Measurements from ENCODE around the gene GRN. TPM values are rescaled to one million over a fixed set of nuclear protein-coding genes. Genes with fewer than 3 reads are reported as not detected.
"Not testable (repeated sequence)": the region's sequence is repeated elsewhere in the genome, so short reads cannot be mapped to it uniquely, and the experiment has no call there.

The GRN gene
- total RNA-seq, 2 experiments from 2014 or later: 47.1 to 50.5 TPM

GRCh38 chr17:44369414-44370023 is 24.4 kb downstream of the GRN start:
- CTCF ChIA-PET: interaction anchor here (0.7 to 1.0 kb wide), 3 partner anchors 11 to 163 kb away, joined by 3 to 4 read pairs (median 3); no protein-coding TSS in a partner anchor
- DNase-seq: peak; percentile 40
- H3K4me1 Mint-ChIP-seq (ENCODE audit: low read depth); H3K9me3 Mint-ChIP-seq; H3K27ac Mint-ChIP-seq; H3K36me3 Mint-ChIP-seq (ENCODE audit: low read depth); intact Hi-C loops (cut with micrococcal nuclease): not testable (repeated sequence)
- Mint-ChIP-seq H3K4me3 (peak overlapping the region; percentile 44), H3K27me3 (ENCODE audit: low read depth) (peaks cover 31% of the 10 kb centered on the region)

DNA sequence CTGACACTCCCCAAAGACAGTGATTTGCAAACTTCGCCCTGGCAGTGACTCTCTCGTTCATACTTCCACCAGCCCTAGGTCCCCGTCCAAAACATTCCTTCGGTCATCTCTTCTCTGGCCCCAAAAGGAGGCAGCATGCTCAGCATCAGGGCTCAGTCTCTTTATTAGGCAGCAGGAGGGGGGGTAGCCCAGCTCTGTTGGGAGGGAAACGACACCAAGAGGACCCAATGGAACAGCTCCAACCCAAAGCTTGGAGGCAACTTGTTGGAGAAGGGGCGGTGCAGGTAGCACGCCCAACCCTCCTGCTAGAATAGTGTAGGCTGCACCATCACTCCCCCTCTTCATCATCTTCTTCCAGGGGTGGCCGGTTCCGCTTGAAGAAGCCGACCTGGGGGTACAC is 26.9 kb downstream of the GRN start:
- DNase-seq: no peak
- CTCF ChIA-PET: interaction anchor here (1.6 kb wide), 1 partner anchor 9 kb away, joined by 6 read pairs; the partner anchor contains the start of gene FAM171A2
- H3K36me3 Mint-ChIP-seq (ENCODE audit: low read depth): no peaks in the 10 kb centered on the region
- H3K27me3 Mint-ChIP-seq (ENCODE audit: low read depth): peaks cover 30% of the 10 kb centered on the region
- H3K9me3 Mint-ChIP-seq: no peaks in the 10 kb centered on the region
- intact Hi-C loops (cut with micrococcal nuclease): no loop called here
- H3K4me3 Mint-ChIP-seq: no peak overlapping the region
- H3K4me1 Mint-ChIP-seq (ENCODE audit: low read depth): peaks cover 5% of the 10 kb centered on the region
- H3K27ac Mint-ChIP-seq: no peak overlapping the region

GRCh38 chr17:44374306-44375195 is 29.4 kb downstream of the GRN start:
- Mint-ChIP-seq H3K27ac (no peak overlapping the region), H3K27me3 (ENCODE audit: low read depth) (peaks cover 23% of the 10 kb centered on the region), H3K36me3 (ENCODE audit: low read depth) (no peaks in the 10 kb centered on the region), H3K9me3 (no peaks in the 10 kb centered on the region), H3K4me1 (ENCODE audit: low read depth) (peaks cover 2% of the 10 kb centered on the region), H3K4me3 (no peak overlapping the region)
- CTCF ChIA-PET: interaction anchor here (0.6 to 1.4 kb wide), 3 partner anchors 15 to 237 kb away, joined by 3 read pairs; partner anchors contain the start of gene ITGA2B
- no peak for DNase-seq
- intact Hi-C loops (cut with micrococcal nuclease): no loop called here

GRCh38 chr17:44375196-44376017 is 30.3 kb downstream of the GRN start:
- CTCF ChIA-PET: interaction anchor here (0.6 to 1.7 kb wide), 9 partner anchors 11 to 166 kb away, joined by 3 to 7 read pairs (median 3); partner anchors contain the start of gene ITGA2B
- Mint-ChIP-seq H3K27ac (no peak overlapping the region), H3K36me3 (ENCODE audit: low read depth) (no peaks in the 10 kb centered on the region), H3K9me3 (no peaks in the 10 kb centered on the region), H3K4me1 (ENCODE audit: low read depth) (no peaks in the 10 kb centered on the region), H3K4me3 (no peak overlapping the region), H3K27me3 (ENCODE audit: low read depth) (peaks cover 23% of the 10 kb centered on the region)
- intact Hi-C loops (cut with micrococcal nuclease): no loop called here
- DNase-seq: no peak

DNA sequence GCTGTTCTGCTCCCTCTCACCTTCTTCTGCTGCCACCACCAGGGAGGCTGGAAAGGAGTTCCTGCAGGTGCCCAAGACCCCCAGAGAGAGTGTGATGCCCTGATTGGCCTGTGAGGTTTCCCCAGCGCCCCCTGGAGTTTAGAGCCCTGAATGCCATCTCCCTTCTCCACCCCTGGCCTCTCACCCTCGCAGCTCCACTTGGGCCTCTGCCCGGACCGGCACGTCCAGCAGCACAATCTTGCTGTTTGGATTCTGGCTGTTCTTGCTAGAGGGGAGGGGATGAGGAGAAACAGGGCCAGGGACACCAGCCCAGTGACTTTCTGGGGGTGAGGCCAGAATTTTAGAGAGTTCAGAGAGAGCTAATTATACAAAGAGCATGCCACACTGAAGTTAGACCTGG is 31.0 kb downstream of the GRN start:
- intact Hi-C loops (cut with micrococcal nuclease): no loop called here
- CTCF ChIA-PET: interaction anchor here (0.8 to 1.7 kb wide), 8 partner anchors 10 to 166 kb away, joined by 3 to 7 read pairs (median 3); no protein-coding TSS in a partner anchor
- H3K9me3 Mint-ChIP-seq: no peaks in the 10 kb centered on the region
- H3K27ac Mint-ChIP-seq: no peak overlapping the region
- DNase-seq: peak; percentile 27
- H3K4me3 Mint-ChIP-seq: no peak overlapping the region
- no peaks in the 10 kb centered on the region for H3K4me1 Mint-ChIP-seq (ENCODE audit: low read depth)
- peaks cover 19% of the 10 kb centered on the region for H3K27me3 Mint-ChIP-seq (ENCODE audit: low read depth)
- no peaks in the 10 kb centered on the region for H3K36me3 Mint-ChIP-seq (ENCODE audit: low read depth)

- intact Hi-C loops (cut with micrococcal nuclease): no loop called here
- Mint-ChIP-seq H3K27ac (no peak overlapping the region), H3K27me3 (ENCODE audit: low read depth) (peaks cover 15% of the 10 kb centered on the region), H3K4me3 (no peak overlapping the region), H3K9me3 (no peaks in the 10 kb centered on the region), H3K4me1 (ENCODE audit: low read depth) (no peaks in the 10 kb centered on the region), H3K36me3 (ENCODE audit: low read depth) (no peaks in the 10 kb centered on the region)
- CTCF ChIA-PET: interaction anchor here (0.8 to 1.7 kb wide), 6 partner anchors 9 to 96 kb away, joined by 3 to 7 read pairs (median 3); no protein-coding TSS in a partner anchor
- DNase-seq: no peak
Observed at GRCh38 chr17:44376779-44377178, 31.7 kb downstream of the GRN start.

- no peaks in the 10 kb centered on the region for H3K4me1 Mint-ChIP-seq (ENCODE audit: low read depth)
- CTCF ChIA-PET: no interaction called here
- H3K4me3 Mint-ChIP-seq: no peak overlapping the region
- H3K36me3 Mint-ChIP-seq (ENCODE audit: low read depth): no peaks in the 10 kb centered on the region
- intact Hi-C loops (cut with micrococcal nuclease): no loop called here
- H3K27ac Mint-ChIP-seq: no peak overlapping the region
- H3K9me3 Mint-ChIP-seq: no peaks in the 10 kb centered on the region
- peaks cover 11% of the 10 kb centered on the region for H3K27me3 Mint-ChIP-seq (ENCODE audit: low read depth)
- no peak for DNase-seq
Observed at GRCh38 chr17:44378171-44378705, 33.1 kb downstream of the GRN start.

GRCh38 chr17:44379887-44380286 is 34.8 kb downstream of the GRN start:
- CTCF ChIA-PET: no interaction called here

DNA sequence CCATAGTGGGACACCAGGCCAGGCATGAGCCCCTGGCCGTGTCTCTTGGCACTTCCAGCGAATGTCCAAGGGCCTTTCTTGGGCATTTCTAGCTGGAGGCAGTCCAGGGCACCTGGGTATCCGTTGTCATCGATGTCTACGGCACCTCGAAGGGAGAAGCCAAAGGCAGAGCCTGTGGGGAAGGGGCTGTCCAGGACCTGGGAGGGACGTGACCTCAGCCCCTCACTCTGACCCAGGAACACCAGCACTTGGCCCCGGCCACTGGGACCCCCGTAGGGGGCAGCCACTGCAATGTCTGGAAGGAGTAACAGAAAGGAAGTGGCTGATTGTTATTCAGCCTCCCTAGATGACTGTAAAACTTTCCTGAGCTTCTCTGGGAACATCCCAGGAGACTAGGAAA is 35.7 kb downstream of the GRN start:
- intact Hi-C loops (cut with micrococcal nuclease): no loop called here
- CTCF ChIA-PET: no interaction called here
- no peak overlapping the region for H3K4me3 Mint-ChIP-seq

More at GRCh38 chr17:44379887-44380286, 34.8 kb downstream of the GRN start:
- no peak overlapping the region for H3K4me3 Mint-ChIP-seq
- H3K27me3 Mint-ChIP-seq (ENCODE audit: low read depth): peaks cover 7% of the 10 kb centered on the region
- peaks cover 1% of the 10 kb centered on the region for H3K4me1 Mint-ChIP-seq (ENCODE audit: low read depth)
- no peaks in the 10 kb centered on the region for H3K36me3 Mint-ChIP-seq (ENCODE audit: low read depth)
- intact Hi-C loops (cut with micrococcal nuclease): no loop called here
- DNase-seq: no peak
- H3K9me3 Mint-ChIP-seq: no peaks in the 10 kb centered on the region
- H3K27ac Mint-ChIP-seq: no peak overlapping the region

DNA sequence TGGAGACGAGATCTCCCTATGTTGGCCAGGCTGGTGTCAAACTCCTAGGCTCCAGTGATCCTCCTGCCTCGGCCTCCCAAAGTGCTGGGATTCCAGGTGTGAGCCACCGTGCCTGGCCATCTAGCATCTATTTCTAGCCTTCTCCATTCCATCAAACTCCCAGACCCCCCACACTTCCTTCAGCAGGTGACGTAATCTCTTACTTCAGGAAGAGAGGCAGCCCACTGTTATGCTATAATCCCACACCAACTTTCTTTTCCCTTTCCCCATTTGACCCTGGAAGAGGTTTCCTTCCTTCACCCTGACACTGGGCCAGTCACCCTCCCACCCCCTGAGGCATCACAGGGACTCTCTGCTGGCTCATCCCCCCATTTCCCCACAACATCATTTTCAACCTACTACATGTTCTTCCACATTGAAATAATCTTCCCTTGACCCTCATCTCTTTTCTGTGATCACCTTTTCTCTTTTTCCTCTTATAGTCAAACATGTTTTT is 36.8 kb downstream of the GRN start:
- H3K27ac Mint-ChIP-seq: no peak overlapping the region
- CTCF ChIA-PET: no interaction called here
- peaks cover 9% of the 10 kb centered on the region for H3K27me3 Mint-ChIP-seq (ENCODE audit: low read depth)
- no peak for DNase-seq
- no peaks in the 10 kb centered on the region for H3K36me3 Mint-ChIP-seq (ENCODE audit: low read depth)
- H3K9me3 Mint-ChIP-seq: no peaks in the 10 kb centered on the region
- peaks cover 7% of the 10 kb centered on the region for H3K4me1 Mint-ChIP-seq (ENCODE audit: low read depth)
- intact Hi-C loops (cut with micrococcal nuclease): no loop called here
- H3K4me3 Mint-ChIP-seq: no peak overlapping the region

More for the DNA sequence above, 35.7 kb downstream of the GRN start:
- Mint-ChIP-seq H3K4me1 (ENCODE audit: low read depth) (peaks cover 1% of the 10 kb centered on the region), H3K9me3 (no peaks in the 10 kb centered on the region), H3K27me3 (ENCODE audit: low read depth) (peaks cover 4% of the 10 kb centered on the region), H3K36me3 (ENCODE audit: low read depth) (no peaks in the 10 kb centered on the region), H3K27ac (no peak overlapping the region)
- no peak for DNase-seq

DNA sequence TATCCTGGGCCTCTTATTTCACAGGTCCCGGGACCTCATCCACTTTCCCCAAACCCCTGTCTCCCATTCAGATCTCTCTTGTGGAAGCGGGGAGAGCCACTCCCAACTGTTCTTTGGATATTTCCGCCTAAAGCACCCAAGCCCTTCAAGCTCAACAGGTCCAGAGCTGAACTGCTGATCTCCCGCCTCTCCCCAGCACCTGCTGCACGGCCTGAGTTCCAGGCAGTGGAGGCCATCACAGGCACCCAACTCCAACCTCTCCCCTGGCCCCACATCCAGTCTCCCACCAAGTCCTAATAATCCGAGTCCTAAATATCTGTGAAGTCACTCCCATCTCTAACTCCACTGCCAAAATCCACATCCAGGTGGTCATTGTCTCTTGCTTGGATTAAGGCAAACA is 37.8 kb downstream of the GRN start:
- no peak for DNase-seq
- intact Hi-C loops (cut with micrococcal nuclease): no loop called here
- H3K36me3 Mint-ChIP-seq (ENCODE audit: low read depth): no peaks in the 10 kb centered on the region
- H3K4me3 Mint-ChIP-seq: no peak overlapping the region
- no peak overlapping the region for H3K27ac Mint-ChIP-seq
- H3K9me3 Mint-ChIP-seq: no peaks in the 10 kb centered on the region
- peaks cover 11% of the 10 kb centered on the region for H3K27me3 Mint-ChIP-seq (ENCODE audit: low read depth)
- peaks cover 7% of the 10 kb centered on the region for H3K4me1 Mint-ChIP-seq (ENCODE audit: low read depth)
- CTCF ChIA-PET: no interaction called here

- H3K4me3 Mint-ChIP-seq: no peak overlapping the region
- H3K27me3 Mint-ChIP-seq (ENCODE audit: low read depth): peaks cover 12% of the 10 kb centered on the region
- intact Hi-C loops (cut with micrococcal nuclease): no loop called here
- H3K36me3 Mint-ChIP-seq (ENCODE audit: low read depth): no peaks in the 10 kb centered on the region
- CTCF ChIA-PET: no interaction called here
- no peak for DNase-seq
- H3K9me3 Mint-ChIP-seq: no peaks in the 10 kb centered on the region
- H3K27ac Mint-ChIP-seq: no peak overlapping the region
- peaks cover 7% of the 10 kb centered on the region for H3K4me1 Mint-ChIP-seq (ENCODE audit: low read depth)
Observed at GRCh38 chr17:44383363-44383762, 38.3 kb downstream of the GRN start.

Data from activated naive CD4-positive, alpha-beta T cell treated with anti-CD3 and anti-CD28 coated beads for 36 hours (primary cell).